Osteocyte (in vitro differentiated cells): ENCODE measurements around the gene LTC4S. TPM values are rescaled to one million over a fixed set of nuclear protein-coding genes. Genes with fewer than 3 reads are reported as not detected.

Source experiments
- DNase-seq: peaks from one replicate; pipeline ENCODE4 v3.0.0; 2021; ENCODE audit warnings: mixed read lengths; ENCODE audit not compliant: unreplicated experiment; ENCODE audit errors: extremely low spot score
- H3K27ac Mint-ChIP-seq: one replicate; pipeline ENCODE4 v1.8.0; 2021; ENCODE audit warnings: mild to moderate bottlenecking, mixed read lengths; ENCODE audit not compliant: unreplicated experiment
- H3K27me3 Mint-ChIP-seq: one replicate; pipeline ENCODE4 v1.8.0; 2021; ENCODE audit warnings: mixed read lengths; ENCODE audit not compliant: unreplicated experiment
- H3K36me3 Mint-ChIP-seq: one replicate; pipeline ENCODE4 v1.8.0; 2021; ENCODE audit warnings: mixed read lengths; ENCODE audit not compliant: unreplicated experiment
- H3K4me1 Mint-ChIP-seq: one replicate; pipeline ENCODE4 v1.8.0; 2021; ENCODE audit warnings: mixed read lengths; ENCODE audit not compliant: unreplicated experiment
- H3K4me3 Mint-ChIP-seq: one replicate; pipeline ENCODE4 v1.8.0; 2021; ENCODE audit warnings: mild to moderate bottlenecking, moderate library complexity, mixed read lengths; ENCODE audit not compliant: unreplicated experiment
- H3K9me3 Mint-ChIP-seq: one replicate; pipeline ENCODE4 v1.8.0; 2021; ENCODE audit warnings: mixed read lengths; ENCODE audit not compliant: unreplicated experiment
- CTCF ChIP-seq: fragments of 200-600 bp; sonication (generic); IDR thresholded peaks from 2 replicates; pipeline ENCODE4 v1.5.0; 2021; ENCODE audit warnings: antibody characterized with exemption, mild to moderate bottlenecking, moderate library complexity
- total RNA-seq: library from RNA; stranded (reverse); gene quantifications from 2 replicates; pipeline ENCODE4 v1.2.1, GENCODE V29; 2021

Gene LTC4S
- total RNA-seq, 1 donor from 2014 or later: 2.4 TPM

GRCh38 chr5:179812135-179812825 lies 18.5 kb downstream of the LTC4S start:
- Mint-ChIP-seq H3K27ac (no peak overlapping the region), H3K4me1 (peaks cover 6% of the 10 kb centered on the region), H3K27me3 (no peaks in the 10 kb centered on the region), H3K9me3 (no peaks in the 10 kb centered on the region), H3K36me3 (peaks cover 7% of the 10 kb centered on the region), H3K4me3 (no peak overlapping the region)
- DNase-seq: no peak
- no peak for TF ChIP-seq CTCF

GRCh38 chr5:179812997-179813607 lies 19.3 kb downstream of the LTC4S start:
- no peak for DNase-seq
- H3K9me3 Mint-ChIP-seq: no peaks in the 10 kb centered on the region
- TF ChIP-seq CTCF: no peak
- H3K4me3 Mint-ChIP-seq: no peak overlapping the region
- H3K27ac Mint-ChIP-seq: no peak overlapping the region
- H3K4me1 Mint-ChIP-seq: peaks cover 13% of the 10 kb centered on the region
- H3K27me3 Mint-ChIP-seq: no peaks in the 10 kb centered on the region
- H3K36me3 Mint-ChIP-seq: peaks cover 7% of the 10 kb centered on the region

- TF ChIP-seq CTCF: no peak
- Mint-ChIP-seq H3K36me3 (peaks cover 7% of the 10 kb centered on the region), H3K27me3 (no peaks in the 10 kb centered on the region)
Observed at GRCh38 chr5:179814090-179814489, 20.3 kb downstream of the LTC4S start.

GRCh38 chr5:179815491-179816249 lies 21.9 kb downstream of the LTC4S start:
- Mint-ChIP-seq H3K9me3 (no peaks in the 10 kb centered on the region), H3K27me3 (no peaks in the 10 kb centered on the region), H3K4me3 (no peak overlapping the region), H3K36me3 (peaks cover 7% of the 10 kb centered on the region), H3K4me1 (peaks cover 30% of the 10 kb centered on the region), H3K27ac (no peak overlapping the region)
- no peak for DNase-seq
- no peak for TF ChIP-seq CTCF

More at GRCh38 chr5:179814090-179814489, 20.3 kb downstream of the LTC4S start:
- Mint-ChIP-seq H3K4me1 (peaks cover 18% of the 10 kb centered on the region), H3K9me3 (no peaks in the 10 kb centered on the region), H3K27ac (no peak overlapping the region), H3K4me3 (no peak overlapping the region)
- DNase-seq: no peak

- DNase-seq: no peak
- Mint-ChIP-seq H3K4me3 (no peak overlapping the region), H3K4me1 (peaks cover 30% of the 10 kb centered on the region), H3K9me3 (no peaks in the 10 kb centered on the region), H3K36me3 (peaks cover 7% of the 10 kb centered on the region), H3K27ac (no peak overlapping the region), H3K27me3 (no peaks in the 10 kb centered on the region)
- no peak for TF ChIP-seq CTCF
Observed at GRCh38 chr5:179816401-179816795, 22.6 kb downstream of the LTC4S start.
